ENCODE results near the gene PANK4.

Gene PANK4

GRCh38 chr1:2480236-2480985, 46.0 kb downstream of the PANK4 start:
- in situ Hi-C loops (cut with HindIII; ENCODE audit: low sequenced_read_pairs) = no loop called here
- no peak for DNase-seq (ENCODE audit: low read depth)
- no peak overlapping the region for H3K4me3 ChIP-seq (ENCODE audit: low read depth, low read length)
- TF ChIP-seq, protein P1, sequence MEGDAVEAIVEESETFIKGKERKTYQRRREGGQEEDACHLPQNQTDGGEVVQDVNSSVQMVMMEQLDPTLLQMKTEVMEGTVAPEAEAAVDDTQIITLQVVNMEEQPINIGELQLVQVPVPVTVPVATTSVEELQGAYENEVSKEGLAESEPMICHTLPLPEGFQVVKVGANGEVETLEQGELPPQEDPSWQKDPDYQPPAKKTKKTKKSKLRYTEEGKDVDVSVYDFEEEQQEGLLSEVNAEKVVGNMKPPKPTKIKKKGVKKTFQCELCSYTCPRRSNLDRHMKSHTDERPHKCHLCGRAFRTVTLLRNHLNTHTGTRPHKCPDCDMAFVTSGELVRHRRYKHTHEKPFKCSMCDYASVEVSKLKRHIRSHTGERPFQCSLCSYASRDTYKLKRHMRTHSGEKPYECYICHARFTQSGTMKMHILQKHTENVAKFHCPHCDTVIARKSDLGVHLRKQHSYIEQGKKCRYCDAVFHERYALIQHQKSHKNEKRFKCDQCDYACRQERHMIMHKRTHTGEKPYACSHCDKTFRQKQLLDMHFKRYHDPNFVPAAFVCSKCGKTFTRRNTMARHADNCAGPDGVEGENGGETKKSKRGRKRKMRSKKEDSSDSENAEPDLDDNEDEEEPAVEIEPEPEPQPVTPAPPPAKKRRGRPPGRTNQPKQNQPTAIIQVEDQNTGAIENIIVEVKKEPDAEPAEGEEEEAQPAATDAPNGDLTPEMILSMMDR (IDR thresholded peaks at IDR 0.05; ENCODE audit: low read depth, low read length, missing control alignments) = no peak

DNA sequence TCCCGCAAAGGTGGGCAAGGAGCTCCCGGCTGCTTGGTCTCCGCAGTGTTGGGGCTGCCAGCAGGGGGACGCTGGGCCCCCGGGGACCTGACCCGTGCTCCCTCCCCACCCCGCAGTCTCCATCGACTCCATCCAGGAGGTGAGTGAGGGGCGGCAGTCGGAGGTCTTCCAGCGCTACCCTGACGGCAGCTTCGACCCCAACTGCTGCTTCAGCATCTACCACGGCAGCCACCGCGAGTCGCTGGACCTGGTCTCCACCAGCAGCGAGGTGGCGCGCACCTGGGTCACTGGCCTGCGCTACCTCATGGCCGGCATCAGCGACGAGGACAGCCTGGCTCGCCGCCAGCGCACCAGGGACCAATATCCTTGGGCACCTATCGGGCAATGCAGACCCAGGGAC, 46.8 kb downstream of the PANK4 start:
- no peak for DNase-seq (ENCODE audit: low read depth)
- in situ Hi-C loops (cut with HindIII; ENCODE audit: low sequenced_read_pairs) = no loop called here
- TF ChIP-seq, protein P1 (IDR thresholded peaks at IDR 0.05; ENCODE audit: low read depth, low read length, missing control alignments) = no peak
- no peak overlapping the region for H3K4me3 ChIP-seq (ENCODE audit: low read depth, low read length)

DNA sequence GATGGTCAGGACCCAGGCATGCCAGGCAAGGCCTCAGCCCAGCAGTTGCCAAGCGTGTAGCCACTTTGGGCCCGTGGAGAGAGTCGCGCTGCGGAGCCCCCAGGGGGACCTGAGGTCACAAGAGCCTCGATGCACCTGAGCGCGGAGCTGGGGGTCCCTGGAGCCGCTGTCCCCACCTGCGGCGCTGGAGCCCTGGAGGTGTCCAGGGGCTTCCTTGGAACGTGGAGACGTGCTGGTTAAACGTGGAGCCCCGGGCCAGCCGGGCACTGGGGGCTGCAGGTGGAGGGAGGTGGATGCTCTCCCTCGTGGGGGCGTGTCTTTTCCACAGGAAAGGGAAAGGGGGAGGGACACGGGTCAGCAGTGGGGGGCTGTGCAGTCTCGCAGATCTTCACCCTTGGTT, 47.2 kb downstream of the PANK4 start:
- TF ChIP-seq, protein P1 (IDR thresholded peaks at IDR 0.05; ENCODE audit: low read depth, low read length, missing control alignments) = no peak
- no peak overlapping the region for H3K4me3 ChIP-seq (ENCODE audit: low read depth, low read length)
- in situ Hi-C loops (cut with HindIII; ENCODE audit: low sequenced_read_pairs) = no loop called here
- DNase-seq (ENCODE audit: low read depth) = no peak

GRCh38 chr1:2477791-2478499, 48.5 kb downstream of the PANK4 start:
- TF ChIP-seq, protein P1 (IDR thresholded peaks at IDR 0.05; ENCODE audit: low read depth, low read length, missing control alignments) = no peak
- no peak for DNase-seq (ENCODE audit: low read depth)
- in situ Hi-C loops (cut with HindIII; ENCODE audit: low sequenced_read_pairs) = no loop called here
- no peak overlapping the region for H3K4me3 ChIP-seq (ENCODE audit: low read depth, low read length)

DNA sequence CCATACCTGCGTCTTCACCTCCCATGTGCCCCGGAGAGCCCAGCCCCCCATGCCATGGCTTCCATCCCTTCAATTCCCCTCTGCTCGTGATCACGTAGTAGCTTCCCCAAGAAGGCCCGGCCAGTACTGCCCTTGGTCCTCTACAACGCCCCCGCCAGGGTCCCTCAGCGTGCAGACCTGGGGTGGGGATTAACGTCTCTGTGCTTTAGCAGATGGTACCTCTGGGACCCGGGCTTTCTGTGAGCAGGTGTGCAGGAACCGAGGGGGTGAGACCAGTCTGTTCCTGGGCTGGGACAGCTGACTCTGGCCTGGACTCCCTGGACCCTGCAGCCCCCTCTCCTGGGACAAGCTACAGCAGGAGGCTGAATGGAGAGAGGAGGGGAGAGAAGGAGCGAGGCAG, 49.1 kb downstream of the PANK4 start:
- in situ Hi-C loops (cut with HindIII; ENCODE audit: low sequenced_read_pairs) = no loop called here
- no peak overlapping the region for H3K4me3 ChIP-seq (ENCODE audit: low read depth, low read length)
- TF ChIP-seq, protein P1 (IDR thresholded peaks at IDR 0.05; ENCODE audit: low read depth, low read length, missing control alignments) = no peak
- DNase-seq (ENCODE audit: low read depth) = no peak

GRCh38 chr1:2476061-2476999, 50.1 kb downstream of the PANK4 start, which contains the start of gene PLCH2:
TSS of gene PLCH2 (plus strand) at chr1:2476289. CDS start at chr1:2476589, 300 bp downstream.
- H3K4me3 ChIP-seq (ENCODE audit: low read depth, low read length) = no peak within 1 kb of the TSS
- in situ Hi-C loops (cut with HindIII; ENCODE audit: low sequenced_read_pairs) = no loop called here
- TF ChIP-seq, protein P1 (IDR thresholded peaks at IDR 0.05; ENCODE audit: low read depth, low read length, missing control alignments) = no peak
- no peak for DNase-seq (ENCODE audit: low read depth)
